Activated naive CD8-positive, alpha-beta T cell treated with anti-CD3 and anti-CD28 coated beads, Interleukin-2, amount 50 U/mL, for 24 hours (primary cell): ENCODE results near the gene MSGN1.
A peak's percentile ranks its signal among the peaks of the same experiment; 100 is the strongest.

Experiments
- ATAC-seq: fragments of 150-1000 bp; cut with Tn5 transposase; one replicate; pipeline ENCODE4 v1.10.0; 2021
- DNase-seq: peaks from one replicate; pipeline ENCODE4 v3.0.0; 2021
- H3K27ac Mint-ChIP-seq: one replicate; pipeline ENCODE4 v1.8.0; 2021; ENCODE audit warnings: mild to moderate bottlenecking, mixed read lengths
- H3K27me3 Mint-ChIP-seq: one replicate; pipeline ENCODE4 v1.8.0; 2021; ENCODE audit warnings: mixed read lengths
- H3K36me3 Mint-ChIP-seq: one replicate; pipeline ENCODE4 v1.8.0; 2021; ENCODE audit warnings: low read depth, mixed read lengths
- H3K4me1 Mint-ChIP-seq: one replicate; pipeline ENCODE4 v1.8.0; 2021; ENCODE audit warnings: mixed read lengths
- H3K4me3 Mint-ChIP-seq: one replicate; pipeline ENCODE4 v1.8.0; 2021; ENCODE audit warnings: mild to moderate bottlenecking, moderate library complexity, mixed read lengths
- H3K9me3 Mint-ChIP-seq: one replicate; pipeline ENCODE4 v1.8.0; 2021; ENCODE audit warnings: mixed read lengths

MSGN1 gene

GRCh38 chr2:17798338-17798737, 17.9 kb upstream of the MSGN1 start:
- no peaks in the 10 kb centered on the region for H3K36me3 Mint-ChIP-seq
- peaks cover 3% of the 10 kb centered on the region for H3K4me1 Mint-ChIP-seq
- no peak for DNase-seq
- H3K27ac Mint-ChIP-seq: no peak overlapping the region
- H3K27me3 Mint-ChIP-seq: peaks cover 13% of the 10 kb centered on the region
- no peak overlapping the region for H3K4me3 Mint-ChIP-seq
- ATAC-seq: no peak
- H3K9me3 Mint-ChIP-seq: no peaks in the 10 kb centered on the region

- H3K27me3 Mint-ChIP-seq: peaks cover 18% of the 10 kb centered on the region
- peaks cover 7% of the 10 kb centered on the region for H3K4me1 Mint-ChIP-seq
- no peak overlapping the region for H3K4me3 Mint-ChIP-seq
- ATAC-seq (no peak), DNase-seq (no peak)
- H3K9me3 Mint-ChIP-seq: no peaks in the 10 kb centered on the region
- H3K27ac Mint-ChIP-seq: no peak overlapping the region
- H3K36me3 Mint-ChIP-seq: no peaks in the 10 kb centered on the region
Observed at GRCh38 chr2:17799301-17800120, 16.7 kb upstream of the MSGN1 start.

GRCh38 chr2:17800219-17800618, 16.0 kb upstream of the MSGN1 start:
- Mint-ChIP-seq H3K36me3 (no peaks in the 10 kb centered on the region), H3K9me3 (no peaks in the 10 kb centered on the region), H3K4me3 (no peak overlapping the region), H3K27ac (no peak overlapping the region), H3K27me3 (peaks cover 14% of the 10 kb centered on the region), H3K4me1 (peaks cover 7% of the 10 kb centered on the region)
- ATAC-seq (no peak), DNase-seq (no peak)

GRCh38 chr2:17800693-17801458, 15.4 kb upstream of the MSGN1 start:
- Mint-ChIP-seq H3K36me3 (no peaks in the 10 kb centered on the region), H3K27ac (no peak overlapping the region), H3K27me3 (peaks cover 14% of the 10 kb centered on the region), H3K4me3 (no peak overlapping the region), H3K4me1 (peaks cover 9% of the 10 kb centered on the region), H3K9me3 (no peaks in the 10 kb centered on the region)
- ATAC-seq: no peak
- DNase-seq: no peak

- no peak for DNase-seq
- no peaks in the 10 kb centered on the region for H3K9me3 Mint-ChIP-seq
- peaks cover 10% of the 10 kb centered on the region for H3K4me1 Mint-ChIP-seq
- H3K4me3 Mint-ChIP-seq: no peak overlapping the region
- no peaks in the 10 kb centered on the region for H3K36me3 Mint-ChIP-seq
- peaks cover 10% of the 10 kb centered on the region for H3K27me3 Mint-ChIP-seq
- no peak overlapping the region for H3K27ac Mint-ChIP-seq
- ATAC-seq: no peak
Observed at GRCh38 chr2:17803497-17803896, 12.8 kb upstream of the MSGN1 start.

- no peaks in the 10 kb centered on the region for H3K36me3 Mint-ChIP-seq
- H3K9me3 Mint-ChIP-seq: no peaks in the 10 kb centered on the region
- peaks cover 9% of the 10 kb centered on the region for H3K4me1 Mint-ChIP-seq
- DNase-seq: no peak
- no peak overlapping the region for H3K27ac Mint-ChIP-seq
- ATAC-seq: peak; percentile 28
- H3K4me3 Mint-ChIP-seq: no peak overlapping the region
- peaks cover 10% of the 10 kb centered on the region for H3K27me3 Mint-ChIP-seq
Observed at GRCh38 chr2:17804358-17804757, 11.9 kb upstream of the MSGN1 start.

GRCh38 chr2:17805166-17805565, 11.1 kb upstream of the MSGN1 start:
- Mint-ChIP-seq H3K4me1 (peaks cover 6% of the 10 kb centered on the region), H3K9me3 (no peaks in the 10 kb centered on the region), H3K36me3 (no peaks in the 10 kb centered on the region), H3K27me3 (peaks cover 10% of the 10 kb centered on the region), H3K4me3 (no peak overlapping the region), H3K27ac (no peak overlapping the region)
- DNase-seq (no peak), ATAC-seq (no peak)

GRCh38 chr2:17805717-17806363, 10.4 kb upstream of the MSGN1 start:
- no peak overlapping the region for H3K4me3 Mint-ChIP-seq
- no peak overlapping the region for H3K27ac Mint-ChIP-seq
- DNase-seq (no peak), ATAC-seq (no peak)
- H3K9me3 Mint-ChIP-seq: no peaks in the 10 kb centered on the region
- H3K27me3 Mint-ChIP-seq: peaks cover 10% of the 10 kb centered on the region
- no peaks in the 10 kb centered on the region for H3K36me3 Mint-ChIP-seq
- peaks cover 6% of the 10 kb centered on the region for H3K4me1 Mint-ChIP-seq

GRCh38 chr2:17813010-17813741, 3.1 kb upstream of the MSGN1 start:
- Mint-ChIP-seq H3K27ac (peak overlapping the region; percentile 67), H3K9me3 (no peaks in the 10 kb centered on the region), H3K36me3 (no peaks in the 10 kb centered on the region), H3K4me3 (no peak overlapping the region), H3K27me3 (no peaks in the 10 kb centered on the region), H3K4me1 (peaks cover 13% of the 10 kb centered on the region)
- ATAC-seq (no peak), DNase-seq (no peak)

- DNase-seq: no peak
- peak; percentile 41 for ATAC-seq
- Mint-ChIP-seq H3K27ac (peak overlapping the region; percentile 1), H3K9me3 (no peaks in the 10 kb centered on the region), H3K36me3 (no peaks in the 10 kb centered on the region), H3K4me3 (no peak overlapping the region), H3K4me1 (peaks cover 13% of the 10 kb centered on the region), H3K27me3 (no peaks in the 10 kb centered on the region)
Observed at GRCh38 chr2:17813742-17814473, 2.4 kb upstream of the MSGN1 start.

GRCh38 chr2:17814601-17815000, 1.7 kb upstream of the MSGN1 start:
- no peak for ATAC-seq
- Mint-ChIP-seq H3K36me3 (no peaks in the 10 kb centered on the region), H3K9me3 (no peaks in the 10 kb centered on the region), H3K27me3 (no peaks in the 10 kb centered on the region), H3K4me1 (peaks cover 13% of the 10 kb centered on the region), H3K27ac (no peak overlapping the region), H3K4me3 (no peak overlapping the region)
- DNase-seq: no peak

GRCh38 chr2:17815468-17816184, 634 bp upstream of the MSGN1 start:
- H3K36me3 Mint-ChIP-seq: no peaks in the 10 kb centered on the region
- H3K27ac Mint-ChIP-seq: no peak overlapping the region
- H3K4me3 Mint-ChIP-seq: no peak overlapping the region
- peaks cover 2% of the 10 kb centered on the region for H3K27me3 Mint-ChIP-seq
- H3K9me3 Mint-ChIP-seq: no peaks in the 10 kb centered on the region
- peaks cover 13% of the 10 kb centered on the region for H3K4me1 Mint-ChIP-seq
- DNase-seq (no peak), ATAC-seq (no peak)

GRCh38 chr2:17818235-17818815, 2.1 kb downstream of the MSGN1 start:
- Mint-ChIP-seq H3K4me3 (no peak overlapping the region), H3K27ac (no peak overlapping the region), H3K4me1 (peaks cover 10% of the 10 kb centered on the region), H3K9me3 (no peaks in the 10 kb centered on the region), H3K27me3 (peaks cover 2% of the 10 kb centered on the region), H3K36me3 (no peaks in the 10 kb centered on the region)
- ATAC-seq (no peak), DNase-seq (no peak)
